HEK293 (cell line): Measurements from ENCODE around the gene DENND2A.

Experiments
- CTCF ChIP-seq: fragments of 450-650 bp; formaldehyde crosslinking; IDR thresholded peaks from 2 replicates; pipeline ENCODE4 v1.5.1; 2016; ENCODE audit warnings: missing biosample characterization, missing genetic modification characterization
- SCRT1 ChIP-seq: fragments of 450-650 bp; formaldehyde crosslinking; IDR thresholded peaks from 2 replicates; pipeline ENCODE4 v1.5.1; 2016; ENCODE audit warnings: missing biosample characterization, missing genetic modification characterization, borderline replicate concordance
- ZNF26 ChIP-seq: fragments of 450-650 bp; formaldehyde crosslinking; IDR thresholded peaks from 2 replicates; pipeline ENCODE4 v1.5.1; 2016; ENCODE audit warnings: missing biosample characterization, missing genetic modification characterization

- no peak for TF ChIP-seq CTCF (tag by site-specific recombination)
- no peak for TF ChIP-seq SCRT1 (tag by site-specific recombination)
- no peak for TF ChIP-seq ZNF26 (tag by site-specific recombination)
Measured at GRCh38 chr7:140539461-140539860, 101.2 kb downstream of the DENND2A start.
